HG03039 (cell line): ENCODE measurements around the gene EFCC1.
"Not testable (repeated sequence)": the region's sequence is repeated elsewhere in the genome, so short reads cannot be mapped to it uniquely, and the experiment has no call there.

Source experiments
- ATAC-seq: cut with Tn5 transposase; IDR thresholded peaks from one replicate; pipeline ENCODE4 v1.9.1; 2021; ENCODE audit warnings: mild to moderate bottlenecking, moderate library complexity; ENCODE audit not compliant: unreplicated experiment

Gene EFCC1

DNA sequence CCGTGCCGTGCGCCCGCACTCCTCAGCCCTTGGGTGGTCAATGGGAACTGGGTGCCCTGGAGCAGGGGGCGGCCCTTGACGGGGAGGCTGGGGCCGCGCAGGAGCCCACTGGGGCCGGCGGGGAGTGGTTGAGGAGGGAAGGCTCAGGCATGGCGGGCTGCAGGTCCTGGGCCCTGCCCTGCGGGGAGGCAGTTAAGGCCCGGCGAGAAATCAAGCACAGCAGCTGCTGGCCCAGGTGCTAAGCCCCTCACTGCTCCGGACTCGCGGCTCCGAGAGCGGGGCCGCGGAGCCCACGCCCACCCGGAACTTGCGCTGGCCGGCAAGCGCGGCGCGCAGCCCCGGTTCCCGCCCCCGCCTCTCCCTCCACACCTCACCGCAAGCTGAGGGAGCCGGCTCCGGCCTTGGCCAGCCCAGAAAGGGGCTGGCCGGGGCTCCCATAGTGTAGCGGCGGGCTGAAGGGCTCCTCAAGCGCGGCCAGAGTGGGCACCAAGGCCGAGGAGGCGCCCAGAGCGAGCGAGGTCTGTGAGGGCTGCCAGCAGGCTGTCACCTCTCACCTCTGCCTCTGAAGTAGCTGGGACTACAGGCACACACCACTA lies 67.3 kb downstream of the EFCC1 start:
- no peak for ATAC-seq

GRCh38 chr3:129069313-129070085 lies 68.4 kb downstream of the EFCC1 start:
- not testable (repeated sequence) for ATAC-seq

DNA sequence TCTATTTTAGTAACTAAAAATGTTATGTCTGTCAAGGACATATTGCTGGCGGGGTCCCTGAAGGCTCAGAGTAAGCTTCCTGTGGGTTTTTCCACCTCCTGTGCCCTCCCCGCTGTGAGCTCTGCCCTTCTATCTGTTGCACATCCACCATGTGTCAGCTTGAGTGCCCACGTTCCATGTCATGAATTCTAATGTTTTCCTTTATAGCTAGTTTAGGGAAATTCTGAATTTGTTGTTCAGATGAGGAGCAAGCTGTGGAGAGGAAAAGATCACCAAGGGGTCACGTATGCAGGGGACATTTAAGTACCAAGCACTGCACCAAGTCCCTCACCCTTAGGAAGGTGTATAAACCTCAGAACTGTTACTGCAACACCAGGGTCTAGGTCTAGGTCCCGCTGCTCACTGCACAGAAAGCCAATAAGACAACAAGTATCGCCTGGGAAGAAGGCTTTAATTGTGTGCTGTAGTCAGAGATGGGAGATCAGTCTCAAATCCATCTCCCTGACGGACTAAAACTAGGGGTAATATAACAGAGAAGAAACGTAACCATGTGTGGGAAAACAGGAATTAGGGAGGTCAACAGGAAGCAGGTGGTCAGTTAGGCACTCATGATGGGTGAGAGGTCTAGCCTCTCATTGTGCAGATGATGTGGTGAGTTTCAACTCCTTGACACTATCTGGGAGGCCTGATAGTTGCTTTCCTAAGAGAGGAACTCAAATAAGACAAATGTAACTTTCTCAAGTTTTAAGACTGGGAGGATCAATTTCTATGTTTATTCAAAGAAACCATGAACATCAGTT lies 69.2 kb downstream of the EFCC1 start:
- no peak for ATAC-seq

GRCh38 chr3:129077222-129077621 lies 76.1 kb downstream of the EFCC1 start:
- ATAC-seq, result no peak

DNA sequence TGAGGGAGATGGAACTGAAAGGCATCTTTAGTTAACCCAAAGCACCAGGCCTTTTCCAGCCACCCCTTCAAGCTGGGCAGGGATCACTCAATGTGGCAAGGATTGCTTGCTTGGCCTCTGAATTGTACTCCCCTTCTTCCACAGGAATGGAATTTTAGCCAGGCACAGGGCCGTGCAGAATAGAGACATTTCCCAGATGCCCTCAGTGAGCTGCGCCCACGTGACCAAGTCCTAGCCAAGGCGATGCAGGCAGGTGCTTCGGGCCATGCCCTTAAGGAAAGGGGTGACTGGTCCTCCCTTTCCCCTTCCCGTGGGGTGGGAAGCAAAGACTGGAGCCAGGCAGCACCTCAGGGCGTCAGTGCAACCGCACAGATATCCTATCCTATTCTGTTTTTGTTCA lies 77.4 kb downstream of the EFCC1 start:
- ATAC-seq, result no peak

- ATAC-seq, result no peak
Observed at GRCh38 chr3:129081503-129081902, 80.4 kb downstream of the EFCC1 start.

DNA sequence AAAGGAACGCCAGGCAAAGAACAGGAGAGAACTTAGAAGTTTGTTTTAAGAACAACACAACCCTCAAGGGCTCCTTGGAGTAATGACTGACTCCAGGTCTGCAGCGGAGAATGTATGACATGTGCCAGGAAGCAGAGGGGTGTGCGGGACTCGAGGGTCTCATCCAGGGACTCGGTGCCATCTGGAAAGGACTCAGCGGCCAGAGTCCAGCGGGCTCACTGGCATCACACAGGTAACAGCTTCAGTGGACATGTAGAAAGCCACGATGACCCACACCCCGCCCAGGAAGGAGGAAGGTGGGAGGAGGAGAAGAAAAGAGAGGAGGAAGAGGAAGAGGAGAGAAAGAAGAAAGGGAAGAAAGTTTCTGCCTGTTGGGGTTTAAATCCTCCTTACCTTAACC lies 80.9 kb downstream of the EFCC1 start:
- ATAC-seq, result no peak

DNA sequence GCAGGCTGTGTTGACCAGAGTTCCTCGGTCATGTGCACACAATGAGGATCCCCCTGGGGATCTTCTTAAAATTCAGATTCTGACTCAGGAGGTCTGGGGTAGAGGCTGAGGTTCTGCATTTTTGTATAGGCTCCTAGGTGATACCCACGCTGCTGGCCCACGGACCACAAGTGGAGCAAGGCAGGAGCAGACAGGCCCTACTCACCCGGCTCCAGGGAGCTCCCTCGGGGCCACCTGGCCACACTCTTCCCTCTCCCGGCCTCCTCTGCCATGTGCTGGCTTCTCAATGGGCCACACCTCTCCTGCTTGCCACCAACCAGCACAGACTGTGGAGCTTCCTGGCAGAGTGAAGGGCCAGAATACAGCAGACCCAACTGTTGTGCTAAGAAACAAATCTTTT lies 83.4 kb downstream of the EFCC1 start:
- ATAC-seq, result no peak

DNA sequence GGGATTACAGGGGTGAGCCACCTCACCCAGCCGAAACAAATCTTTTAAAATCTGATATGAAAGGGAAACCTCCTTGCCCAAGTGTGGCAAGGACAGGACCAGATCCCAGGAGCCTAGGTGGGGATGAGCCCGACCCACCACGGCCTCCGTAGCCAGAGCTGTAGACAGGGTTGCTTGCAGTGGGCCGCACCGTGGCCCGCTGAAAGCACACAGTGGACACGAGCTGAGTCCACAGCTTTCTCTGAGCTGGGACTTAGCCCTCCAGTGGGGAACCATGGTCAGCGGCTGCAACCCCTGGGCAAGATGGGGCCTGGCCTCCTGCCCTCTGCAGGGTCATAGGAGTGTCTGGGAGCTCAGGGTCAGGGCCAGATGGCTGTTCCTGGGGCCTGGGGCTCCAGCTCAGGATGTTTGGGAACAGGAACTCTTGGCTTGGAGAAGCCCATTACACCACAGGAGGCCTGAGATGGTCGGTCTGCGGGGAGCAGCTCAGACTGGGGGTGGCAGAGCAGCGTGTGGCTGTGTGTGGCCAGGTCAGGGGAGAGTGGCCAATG lies 84.1 kb downstream of the EFCC1 start:
- no peak for ATAC-seq

GRCh38 chr3:129085818-129086217 lies 84.7 kb downstream of the EFCC1 start:
- ATAC-seq, result no peak

DNA sequence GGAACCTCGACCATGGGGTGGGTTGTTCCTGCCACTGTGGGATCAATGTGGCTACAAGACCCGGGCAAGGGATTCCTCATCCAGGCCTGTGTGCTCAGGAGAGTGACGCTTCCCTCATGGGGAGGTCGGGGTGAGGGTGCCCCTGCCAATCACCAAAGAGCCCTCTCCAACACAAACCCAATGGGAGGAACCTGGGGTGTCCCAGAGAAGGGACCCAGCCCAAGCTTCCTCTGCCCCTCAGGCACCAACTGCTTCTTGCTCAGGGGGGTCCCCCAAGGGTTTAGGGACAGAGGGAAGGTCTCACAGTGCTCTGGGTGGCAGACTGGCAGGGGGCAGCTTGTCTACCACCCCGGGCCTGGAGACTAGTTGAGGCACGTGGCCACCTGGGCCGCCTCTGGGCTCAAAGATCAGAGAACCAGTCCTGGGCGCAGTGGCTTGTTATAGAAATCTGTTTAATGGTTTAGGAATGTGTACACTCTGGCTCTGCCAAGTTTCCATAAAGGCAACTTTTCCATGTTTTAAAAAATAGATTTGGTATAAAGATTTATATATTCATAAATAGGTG lies 86.1 kb downstream of the EFCC1 start:
- no peak for ATAC-seq

- not testable (repeated sequence) for ATAC-seq
Observed at GRCh38 chr3:129087904-129088303, 86.8 kb downstream of the EFCC1 start.

DNA sequence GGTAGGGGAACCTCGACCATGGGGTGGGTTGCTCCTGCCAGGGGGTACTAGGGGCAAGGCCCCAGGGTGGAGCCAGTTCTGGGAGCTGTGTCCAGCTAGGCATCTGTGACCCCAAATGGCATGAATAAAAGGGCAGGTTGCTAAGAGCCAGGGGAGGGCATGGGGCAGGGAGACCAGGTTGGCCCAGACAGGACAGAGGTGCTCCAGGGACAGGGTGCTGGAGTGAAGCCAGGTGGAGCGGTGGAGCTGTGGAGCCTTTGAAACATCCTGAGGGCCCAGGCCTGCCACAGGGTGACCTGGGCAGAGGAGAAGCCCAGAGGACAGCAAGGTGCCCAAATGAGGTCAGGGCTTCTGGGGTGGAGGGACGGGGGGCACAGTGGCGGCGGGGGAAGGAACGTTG lies 87.2 kb downstream of the EFCC1 start:
- ATAC-seq, result not testable (repeated sequence)
